Measurements from ENCODE around the gene SMG7.

Gene SMG7

DNA sequence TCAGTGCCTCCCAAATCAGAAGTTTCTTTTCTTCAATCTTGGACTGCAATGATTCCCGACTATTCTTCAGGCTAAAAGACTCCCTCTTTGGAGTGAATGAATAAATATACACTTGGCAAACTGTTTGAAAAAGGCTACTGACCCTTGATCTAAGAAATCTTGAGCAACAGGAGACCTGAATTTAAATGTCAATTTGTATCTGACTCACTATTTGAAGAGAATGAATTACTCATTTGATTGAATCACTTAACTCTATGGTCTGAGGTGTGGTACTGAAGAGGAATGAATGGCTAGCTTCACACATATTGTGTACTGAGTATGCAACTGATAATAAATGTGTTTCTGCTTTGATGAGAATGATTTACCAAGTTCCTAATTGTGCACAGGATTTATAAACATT lies 4.6 kb upstream of the SMG7 start:
- DNase-seq: no peak

DNA sequence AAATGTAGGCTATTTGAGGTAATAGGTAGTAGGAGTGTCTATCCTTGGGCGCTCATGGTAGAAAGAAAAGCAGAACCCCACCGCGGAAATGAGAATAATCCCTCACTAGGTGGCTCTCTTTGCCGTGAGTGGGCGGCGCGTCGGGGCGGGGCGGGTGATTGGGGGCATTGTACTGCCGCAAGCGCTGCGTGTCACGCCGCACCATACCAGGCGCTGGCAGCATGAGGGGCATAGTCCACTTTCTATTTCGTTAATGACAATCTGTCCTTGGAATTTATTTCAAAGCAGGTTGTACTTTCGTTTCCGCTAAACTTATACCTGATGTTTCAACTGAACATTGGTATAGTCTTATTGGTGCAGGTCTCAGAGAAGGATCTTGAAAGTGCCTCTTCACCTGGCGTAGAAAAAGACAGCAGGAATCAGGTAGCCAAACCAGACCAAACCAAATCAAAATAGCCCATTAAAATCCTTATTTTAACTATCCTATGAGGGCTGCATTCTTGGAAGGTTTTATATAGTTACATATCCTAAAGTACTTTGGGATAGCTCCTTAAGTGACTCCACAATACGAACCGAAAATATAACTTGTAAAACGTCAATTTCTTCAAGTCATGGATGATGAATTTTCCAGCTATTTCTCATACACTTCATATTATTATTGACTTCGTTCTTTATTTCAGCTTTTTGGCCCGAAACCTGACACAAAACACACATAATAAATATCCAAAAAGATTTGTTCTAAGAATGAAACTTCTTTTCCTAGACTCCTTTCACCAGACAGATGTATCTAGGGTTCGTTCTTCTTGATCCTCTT lies 1.9 kb upstream of the SMG7 start:
- DNase-seq: peak; percentile 60

DNA sequence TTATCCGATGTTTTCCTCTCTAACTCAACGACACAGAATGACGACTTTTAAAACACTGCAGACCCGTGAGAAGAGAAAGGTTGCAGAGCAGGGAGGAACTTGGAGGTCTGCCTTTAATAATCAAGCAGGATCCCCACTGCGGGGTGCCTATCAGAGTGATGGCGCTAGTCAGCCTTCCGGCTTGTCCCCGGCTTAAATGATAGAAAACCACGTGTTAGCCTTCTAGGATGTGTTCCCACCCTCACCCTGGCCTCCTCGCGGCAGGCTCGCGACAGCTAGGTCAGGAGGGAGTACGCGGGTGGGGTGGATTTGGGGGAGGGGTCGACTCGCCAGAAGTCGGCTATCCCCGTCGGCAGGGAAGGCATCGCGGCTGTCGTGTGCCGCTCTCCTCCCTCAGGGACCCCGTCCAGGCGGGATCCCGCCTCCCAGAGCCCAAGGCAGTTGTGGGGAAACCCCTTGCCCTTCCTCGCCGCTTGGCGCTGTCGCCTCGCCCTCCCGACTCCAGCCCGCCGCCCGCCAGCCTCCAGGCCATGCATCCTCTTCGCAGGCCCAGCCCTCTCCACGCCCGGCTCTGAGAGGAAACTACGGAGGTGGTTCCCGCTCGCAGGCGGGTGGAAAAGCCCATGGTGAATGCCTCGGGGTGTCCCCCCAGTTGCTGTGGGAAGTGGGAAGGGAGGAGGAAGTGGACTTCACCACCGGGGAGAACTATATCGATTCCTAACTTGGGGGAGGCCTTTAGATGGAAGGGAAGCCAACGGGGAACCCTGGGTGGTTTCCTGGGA lies 1.1 kb upstream of the SMG7 start:
- DNase-seq: peak; percentile 80

DNA sequence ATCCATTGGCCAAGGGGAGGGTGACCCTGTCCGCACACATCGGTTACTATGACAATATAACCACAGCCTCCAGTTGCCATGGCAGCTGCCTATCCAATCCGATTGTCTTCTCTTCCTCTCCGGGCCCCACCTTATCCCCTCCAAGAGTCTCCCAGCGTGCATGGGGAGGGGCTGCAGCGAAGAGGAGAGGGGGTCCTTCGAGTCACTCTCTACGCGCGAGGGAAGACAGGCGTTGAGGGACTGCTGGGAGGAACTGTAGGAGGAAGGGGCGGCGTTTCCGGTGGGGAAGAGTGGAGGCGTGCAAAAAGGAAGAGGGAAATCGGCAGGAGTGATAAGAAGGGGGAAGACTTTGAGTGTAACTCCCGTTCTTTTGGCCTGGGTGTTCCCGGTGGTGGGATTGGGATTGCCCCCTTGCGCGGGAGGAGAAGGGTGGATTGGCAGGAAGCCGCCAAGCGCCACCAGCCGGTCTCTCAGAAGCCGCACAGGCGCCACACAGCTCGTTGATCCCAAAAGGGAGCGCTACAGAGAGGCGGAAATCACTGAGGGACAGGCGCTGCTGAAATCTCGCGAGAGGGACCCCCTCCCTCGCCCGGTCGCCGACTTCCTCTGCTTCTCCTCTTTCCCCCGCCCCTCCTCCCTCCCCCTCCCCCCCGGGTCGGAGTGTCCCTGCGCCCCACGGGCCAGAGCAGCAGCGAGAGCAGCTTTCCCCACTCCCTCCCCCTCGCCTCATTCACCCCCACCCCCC lies 384 bp upstream of the SMG7 start:
- DNase-seq: peak; percentile 99

DNA sequence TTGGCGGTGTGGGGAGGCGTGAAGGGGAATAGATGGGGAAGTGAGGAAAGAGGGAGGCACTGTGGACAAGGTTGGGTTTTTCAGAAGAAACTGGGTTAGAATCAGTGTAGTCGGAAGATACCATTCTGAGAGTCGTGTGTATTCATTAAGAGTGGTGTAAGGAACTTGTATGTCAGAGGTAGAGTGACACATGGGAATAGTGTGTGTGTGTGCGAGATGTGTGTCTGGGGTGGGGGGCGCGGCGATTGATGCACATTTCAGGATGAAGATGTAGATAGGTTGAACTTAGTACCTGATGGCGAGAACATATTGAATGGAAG lies 878 bp downstream of the SMG7 start:
- no peak for DNase-seq

DNA sequence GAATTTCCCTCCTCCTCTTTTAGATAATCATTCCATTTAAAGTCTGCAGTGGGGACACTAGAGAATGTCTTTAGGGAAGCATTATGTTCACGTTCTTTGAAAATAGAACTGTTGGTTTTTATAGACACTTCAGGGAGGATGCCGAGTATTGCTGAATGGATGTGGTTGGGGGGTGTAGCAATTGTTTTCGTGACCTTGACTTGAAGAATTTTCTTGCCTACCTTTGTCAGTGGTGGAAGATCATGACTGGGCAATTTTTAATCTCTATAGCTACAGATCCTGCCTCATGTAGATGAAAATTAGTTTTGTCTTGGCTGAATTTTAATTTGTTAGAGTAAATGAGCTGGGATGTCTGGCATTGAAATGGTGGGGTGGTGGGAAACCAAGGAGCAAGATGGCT lies 3.8 kb downstream of the SMG7 start:
- DNase-seq: no peak

DNA sequence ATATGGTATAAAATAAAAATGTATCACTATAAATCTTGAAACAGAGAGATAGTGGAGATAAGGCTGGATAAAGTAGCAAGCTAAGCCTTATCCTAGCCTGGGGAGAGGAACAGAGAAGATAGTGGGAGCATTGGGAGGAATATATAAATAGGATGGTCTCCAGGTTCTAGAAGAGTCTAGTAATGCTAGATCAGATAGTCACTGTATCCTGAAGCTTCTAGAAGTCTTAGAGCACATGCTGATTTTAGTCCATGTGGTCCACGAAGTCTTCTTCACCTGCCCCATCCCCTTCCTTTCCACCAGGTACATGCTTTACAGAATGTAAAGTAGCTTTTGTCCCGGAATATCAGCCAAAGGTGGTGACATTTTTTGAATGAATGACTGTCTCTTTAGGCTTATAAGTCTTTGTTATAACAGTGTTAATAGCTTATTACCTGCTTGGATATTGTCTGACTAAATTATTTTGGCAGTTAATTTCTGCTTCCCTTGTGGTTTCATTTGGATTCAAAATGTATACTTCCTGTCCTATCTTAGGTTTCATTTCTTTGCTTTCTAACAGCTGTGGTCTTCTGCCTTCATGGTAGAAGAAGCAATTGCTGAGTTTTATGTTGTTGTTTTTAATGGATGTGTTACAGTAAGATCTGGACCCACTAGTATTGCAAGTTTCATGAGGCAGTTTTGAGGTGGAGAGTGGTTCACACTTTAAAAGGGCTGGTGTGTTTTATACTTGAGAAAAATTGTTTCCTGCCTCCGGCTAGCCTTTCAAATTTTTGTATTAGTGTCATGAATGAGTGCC lies 5.9 kb downstream of the SMG7 start:
- DNase-seq: no peak

DNA sequence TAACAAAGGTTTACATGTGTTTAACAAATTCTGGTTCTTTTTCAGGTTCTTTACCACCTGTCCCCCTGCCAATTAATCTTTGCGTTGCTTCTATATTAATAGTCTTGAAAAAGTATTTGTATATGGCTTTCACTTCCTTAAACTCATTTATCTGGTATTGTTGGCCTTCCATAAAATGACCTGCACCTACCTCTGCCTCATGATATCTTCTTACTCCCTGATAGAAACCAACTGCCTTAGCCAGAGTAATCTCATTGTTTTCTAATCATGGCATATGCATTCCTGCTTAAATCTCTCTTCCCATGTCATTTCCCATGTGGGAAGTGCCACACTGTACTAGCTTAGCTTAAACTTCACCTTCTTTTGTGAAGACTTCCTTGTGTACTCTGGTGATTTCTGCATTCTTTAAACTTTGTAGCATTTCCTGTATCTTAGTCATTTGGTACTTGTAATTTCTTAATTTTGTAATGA lies 8.7 kb downstream of the SMG7 start:
- DNase-seq: no peak

DNA sequence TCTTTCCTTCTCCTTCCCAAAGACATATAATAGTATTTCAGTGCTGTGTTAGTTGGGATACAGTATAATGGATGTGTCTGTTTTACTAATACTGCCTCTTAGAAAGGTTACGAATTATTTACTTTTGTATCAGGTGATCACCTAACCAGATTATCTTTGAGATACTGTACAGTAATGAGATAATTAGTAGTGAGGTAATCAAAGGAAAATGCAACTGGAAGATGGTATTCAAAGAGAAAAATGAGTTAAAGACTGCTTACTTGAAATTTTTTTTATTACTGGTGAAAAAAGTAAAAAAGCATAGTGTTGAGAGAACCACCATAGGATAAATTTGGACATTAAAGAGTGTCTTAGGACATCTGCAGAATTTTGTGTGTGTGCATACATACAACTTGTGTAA lies 10.9 kb downstream of the SMG7 start:
- no peak for DNase-seq

DNA sequence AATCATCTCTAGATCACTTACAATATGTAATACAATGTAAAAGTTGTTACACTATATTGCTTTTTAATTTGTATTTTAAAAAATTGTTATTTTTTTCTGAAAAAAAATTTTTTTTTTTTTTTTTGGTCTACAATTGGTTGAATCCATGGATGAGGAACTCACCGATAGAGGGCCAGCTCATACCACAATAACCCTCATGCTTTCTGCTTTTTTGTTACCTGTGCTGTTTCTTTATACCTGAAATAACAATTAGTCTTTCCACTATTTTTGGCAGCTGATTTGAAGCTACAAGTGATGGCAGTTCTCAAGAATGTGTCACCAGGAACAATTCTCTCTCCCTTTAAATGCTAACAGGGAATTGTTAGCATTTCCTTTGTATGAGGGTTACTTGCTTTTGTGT lies 12.0 kb downstream of the SMG7 start:
- DNase-seq: no peak

DNA sequence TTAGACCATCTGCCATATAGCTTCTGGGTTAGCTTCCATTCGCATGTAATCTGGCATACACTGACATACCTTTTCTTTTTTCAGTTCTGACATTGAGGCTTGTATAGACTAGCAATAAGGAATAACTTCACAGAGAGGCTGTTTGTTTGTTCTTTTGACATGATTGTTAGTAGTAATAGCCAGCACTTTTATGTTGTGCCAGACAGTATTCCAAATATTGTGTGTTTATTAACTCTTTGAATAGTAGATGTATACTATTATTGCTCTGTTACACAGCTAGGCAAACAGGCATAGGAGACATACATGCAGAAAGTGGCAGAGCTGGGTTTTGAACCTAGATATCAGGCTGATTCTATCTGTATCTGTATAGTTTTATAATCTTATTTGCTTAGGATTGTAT lies 12.6 kb downstream of the SMG7 start:
- no peak for DNase-seq

DNA sequence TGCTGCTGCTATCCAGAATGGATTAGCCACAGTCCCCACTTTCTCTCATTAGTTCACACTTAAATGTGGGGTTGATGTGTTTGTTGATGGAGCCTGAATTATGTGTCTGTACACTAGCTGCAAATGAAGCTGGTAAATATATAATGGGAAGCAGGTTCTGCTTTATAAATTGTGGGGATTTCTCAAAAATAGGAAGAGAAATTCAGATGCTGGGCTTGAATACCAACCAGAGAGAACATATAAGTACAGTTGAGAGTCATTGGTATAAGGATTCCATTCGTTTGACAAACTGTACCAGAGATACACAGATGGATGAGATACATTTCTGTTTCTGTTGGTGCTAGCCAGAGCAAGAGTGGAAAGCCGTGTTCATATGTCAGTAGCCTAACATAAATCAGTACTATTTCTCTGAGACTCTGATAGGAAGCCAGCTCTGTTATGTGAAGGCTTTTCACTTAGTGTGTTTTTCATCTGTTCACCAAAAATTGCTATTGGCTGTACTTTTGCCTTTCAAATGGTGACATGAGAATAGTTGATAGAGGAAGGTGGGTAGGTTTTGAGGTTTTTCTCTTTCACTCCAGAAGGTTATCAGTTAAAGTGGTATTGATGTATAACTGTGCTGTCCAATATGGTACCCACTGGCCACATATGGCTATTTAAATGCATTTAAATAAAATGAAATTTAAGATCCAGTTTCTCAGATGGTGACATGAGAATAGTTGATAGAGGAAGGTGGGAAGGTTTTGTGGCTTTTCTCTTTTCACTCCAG lies 15.6 kb downstream of the SMG7 start:
- no peak for DNase-seq

DNA sequence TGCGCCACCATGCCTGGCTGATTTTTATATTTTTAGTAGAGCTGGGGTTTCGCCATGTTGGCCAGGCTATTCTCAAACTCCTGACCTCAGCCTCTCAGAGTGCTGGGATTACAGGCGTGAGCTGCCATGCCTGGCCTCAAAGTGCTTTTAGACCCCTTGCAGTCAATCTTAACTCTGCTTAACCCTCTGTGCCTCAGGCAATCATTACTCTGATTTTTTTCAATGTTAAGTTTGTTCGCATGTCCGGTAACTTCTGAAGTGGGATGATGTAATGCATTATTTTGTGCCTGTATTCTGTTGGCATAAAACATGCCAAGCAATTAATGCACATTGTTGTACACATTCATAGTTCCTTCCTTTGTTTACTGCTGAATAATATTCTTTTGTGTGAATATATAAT lies 18.6 kb downstream of the SMG7 start:
- DNase-seq: no peak

DNA sequence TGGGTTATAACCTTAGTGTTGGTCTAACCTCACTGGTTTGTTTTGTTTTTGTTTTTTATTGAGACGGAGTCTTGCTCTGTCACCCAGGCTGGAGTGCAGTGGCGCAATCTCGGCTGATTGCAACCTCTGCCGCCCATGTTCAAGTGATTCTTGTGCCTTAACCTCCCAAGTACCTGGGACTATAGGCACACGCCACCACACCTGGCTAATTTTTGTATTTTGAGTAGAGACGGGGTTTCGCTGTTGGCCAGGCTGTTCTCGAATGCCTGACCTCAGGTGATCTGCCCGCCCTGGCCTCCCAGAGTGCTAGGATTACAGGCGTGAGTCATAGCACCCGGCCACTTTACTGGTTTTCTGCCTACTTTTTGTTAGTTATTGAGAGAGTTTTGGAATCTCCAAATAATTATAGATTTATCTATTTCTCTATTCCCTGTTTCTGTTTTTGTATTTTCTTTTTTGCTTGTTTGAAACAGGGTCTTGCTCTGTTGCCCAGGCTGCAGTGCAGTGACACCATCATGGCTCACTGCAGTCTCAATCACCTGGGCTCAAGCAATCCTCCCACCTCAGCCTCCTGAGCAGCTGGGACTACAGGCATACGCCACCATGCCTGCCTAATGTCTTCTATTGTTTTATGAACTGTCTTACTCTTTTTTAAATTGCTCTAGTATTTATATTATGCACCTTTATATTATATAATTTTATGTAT lies 21.4 kb downstream of the SMG7 start:
- no peak for DNase-seq

DNA sequence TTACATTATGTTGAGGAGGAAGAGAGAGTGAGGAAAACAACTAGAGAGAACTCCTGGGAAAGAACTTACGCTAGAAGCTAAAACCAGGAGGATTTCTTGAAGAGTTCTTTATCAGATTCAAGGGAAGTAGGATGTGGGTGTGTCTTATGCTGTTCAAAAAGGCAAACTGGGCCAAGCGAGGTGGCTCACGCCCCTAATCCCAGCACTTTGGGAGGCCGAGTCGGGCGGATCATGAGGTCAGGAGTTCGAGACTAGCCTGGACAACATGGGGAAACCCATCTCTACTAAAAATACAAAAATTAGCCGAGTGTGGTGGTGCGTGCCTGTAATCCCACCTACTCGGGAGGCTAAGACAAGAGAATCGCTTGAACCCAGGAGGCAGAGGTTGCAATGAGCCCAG lies 23.1 kb downstream of the SMG7 start:
- DNase-seq: no peak

DNA sequence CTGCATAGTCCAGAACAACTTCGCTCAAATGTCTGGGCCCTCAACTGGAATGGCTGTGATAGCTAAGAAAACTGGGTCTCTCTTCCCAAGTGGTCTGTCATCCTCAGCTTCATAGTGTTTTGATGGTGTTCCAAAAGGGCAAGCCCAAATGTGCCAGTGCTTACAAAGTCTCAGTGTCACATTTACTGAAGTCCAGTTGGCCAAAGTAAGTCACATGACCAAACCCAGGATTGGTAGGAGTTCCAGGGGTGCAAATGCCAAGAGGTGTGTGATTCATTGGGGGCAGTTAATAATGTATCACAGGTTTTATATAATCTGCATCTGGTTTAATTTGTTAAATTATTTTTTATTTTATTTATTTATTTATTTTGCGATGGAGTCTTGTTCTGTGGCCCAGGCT lies 24.9 kb downstream of the SMG7 start:
- DNase-seq: no peak

DNA sequence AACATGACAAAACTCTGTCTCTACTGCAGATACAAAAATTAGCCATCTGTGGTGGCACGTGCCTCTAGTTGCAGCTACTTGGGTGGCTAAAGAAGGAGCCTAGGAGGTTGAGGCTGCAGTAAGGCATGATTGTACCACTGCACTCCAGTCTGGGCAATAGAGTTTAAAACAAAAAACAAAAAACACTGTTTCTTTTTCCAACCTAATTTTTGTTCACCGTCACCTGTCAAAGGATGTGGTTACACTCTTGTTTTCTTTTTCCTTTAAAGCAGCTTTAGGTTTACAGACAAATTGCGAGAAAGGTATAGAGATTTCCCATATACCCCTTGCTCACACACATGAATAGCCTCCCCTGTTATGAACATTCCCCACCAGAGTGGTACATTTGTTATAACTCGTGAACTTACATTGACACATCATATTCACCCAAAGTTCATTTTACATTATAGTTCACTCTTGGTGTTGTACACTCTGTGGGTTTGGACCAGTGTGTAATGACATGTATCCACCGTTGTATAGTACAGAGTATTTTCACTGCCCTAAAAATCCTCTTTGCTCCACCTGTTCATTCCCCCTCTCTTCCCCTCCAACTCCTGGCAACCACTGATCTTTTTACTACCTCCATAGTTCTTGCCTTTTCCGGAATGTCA lies 26.2 kb downstream of the SMG7 start:
- no peak for DNase-seq

DNA sequence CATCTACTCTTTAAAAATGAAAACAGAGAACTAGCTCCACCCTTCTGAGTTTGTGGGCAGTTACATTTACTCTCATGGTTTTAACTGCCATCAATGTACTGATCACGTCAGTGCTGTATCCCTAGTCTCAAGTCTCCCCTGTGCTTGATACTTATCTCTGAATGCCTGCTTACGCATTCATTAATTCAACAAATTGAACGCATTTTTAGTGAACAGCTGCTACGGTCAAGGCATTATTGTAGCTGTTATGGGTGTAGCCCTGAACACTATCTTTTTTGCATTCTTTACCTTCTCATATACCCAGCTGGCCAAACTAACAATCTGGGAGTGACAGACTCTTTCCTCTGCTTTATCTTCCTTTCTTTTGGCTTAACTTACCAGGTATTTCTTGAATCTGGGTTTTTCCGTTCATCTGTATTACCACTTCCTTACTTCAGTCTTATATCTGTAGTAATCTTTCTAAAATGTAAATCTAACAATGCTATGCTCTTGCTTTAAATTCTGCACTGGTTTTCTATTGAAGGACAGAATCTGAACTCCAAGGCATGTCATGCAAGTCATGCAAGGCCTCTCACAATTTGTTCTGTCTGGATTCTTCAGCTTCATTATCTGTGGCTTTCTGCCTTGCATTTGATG lies 33.3 kb downstream of the SMG7 start:
- no peak for DNase-seq

DNA sequence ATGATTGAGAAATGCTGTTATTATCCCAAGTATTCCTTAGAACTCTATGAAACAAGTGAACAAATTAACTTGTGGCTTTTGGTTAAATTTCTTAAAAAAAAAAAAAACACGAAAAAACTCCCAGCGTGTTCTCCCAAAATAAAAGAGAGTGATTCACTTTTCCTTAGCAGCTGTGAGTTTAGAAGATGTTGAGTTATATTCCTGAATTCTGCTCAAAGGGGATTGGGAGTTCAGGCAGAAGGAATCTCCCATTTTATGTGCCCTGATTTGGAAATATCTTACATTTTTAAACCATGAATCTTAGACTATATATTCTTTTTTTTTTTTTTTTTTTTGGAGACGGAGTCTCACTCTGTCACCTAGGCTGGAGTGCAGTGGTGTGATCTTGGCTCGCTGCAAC lies 34.3 kb downstream of the SMG7 start:
- peak; percentile 47 for DNase-seq

DNA sequence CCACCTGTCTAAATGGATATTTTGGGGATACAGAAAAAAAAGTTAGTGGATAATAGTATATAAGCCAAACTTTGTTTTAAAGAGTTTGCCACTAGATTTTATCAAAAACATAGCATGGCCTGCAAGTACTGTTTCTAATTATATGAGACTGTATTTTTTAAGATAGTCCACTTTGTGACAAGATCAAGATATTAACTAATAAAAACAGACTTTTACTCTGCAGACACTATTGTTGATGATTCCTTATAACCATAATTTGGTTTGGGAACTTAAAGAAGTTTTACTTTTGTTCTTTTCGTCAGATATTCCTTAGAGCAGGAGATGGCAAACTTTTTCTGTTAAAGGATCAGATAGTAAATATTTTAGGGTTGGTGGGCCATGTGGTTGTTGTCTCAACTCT lies 36.4 kb downstream of the SMG7 start:
- DNase-seq: no peak

All from fibroblast of skin of abdomen (primary cell).